SK-N-SH (cell line): ENCODE results near the gene TRPM2.

ENCODE experiments used
- EZH2phosphoT487 ChIP-seq: fragments of 200-600 bp; sonication (generic); IDR thresholded peaks from 2 replicates; pipeline ENCODE4 v1.6.1; 2017; ENCODE audit warnings: low read depth, mixed run types, mild to moderate bottlenecking, antibody characterized with exemption, moderate library complexity, borderline replicate concordance
- JUND ChIP-seq: IDR thresholded peaks from 2 replicates; pipeline ENCODE4 v1.4.0; 2012
- MEF2A ChIP-seq: IDR thresholded peaks from 2 replicates; pipeline ENCODE4 v1.4.0; 2012; ENCODE audit warnings: low read depth, borderline replicate concordance
- RCOR1 ChIP-seq: fragments of 150-350 bp; IDR thresholded peaks from 2 replicates; pipeline ENCODE4 v1.6.1; 2017; ENCODE audit warnings: antibody characterized with exemption, low read length
- RXRA ChIP-seq: IDR thresholded peaks from 2 replicates; pipeline ENCODE4 v1.4.0; 2012; ENCODE audit warnings: low read depth, mild to moderate bottlenecking, borderline replicate concordance
- TCF12 ChIP-seq: IDR thresholded peaks from 2 replicates; pipeline ENCODE4 v1.4.0; 2012
- TF ChIP-seq, protein P1 (sequence below): fragments of 150-350 bp; IDR thresholded peaks from 2 replicates; pipeline ENCODE4 v1.6.1; 2017; ENCODE audit warnings: antibody characterized with exemption, low read length, low read depth, borderline replicate concordance
- TF ChIP-seq, protein P2 (sequence below): fragments of 200-600 bp; sonication (generic); IDR thresholded peaks from 2 replicates; pipeline ENCODE4 v1.6.1; 2017; ENCODE audit warnings: antibody characterized with exemption, mild to moderate bottlenecking, moderate library complexity
- TF ChIP-seq, protein P3 (sequence below): IDR thresholded peaks from 2 replicates; pipeline ENCODE4 v1.4.0; 2012; ENCODE audit warnings: low read depth, borderline replicate concordance
- TF ChIP-seq, protein P4 (sequence below): IDR thresholded peaks from 2 replicates; pipeline ENCODE4 v1.4.0; 2012; ENCODE audit warnings: low read depth
- TF ChIP-seq, protein P5 (sequence below): IDR thresholded peaks from 2 replicates; pipeline ENCODE4 v1.4.0; 2012; ENCODE audit warnings: low read depth, borderline replicate concordance

DNA sequence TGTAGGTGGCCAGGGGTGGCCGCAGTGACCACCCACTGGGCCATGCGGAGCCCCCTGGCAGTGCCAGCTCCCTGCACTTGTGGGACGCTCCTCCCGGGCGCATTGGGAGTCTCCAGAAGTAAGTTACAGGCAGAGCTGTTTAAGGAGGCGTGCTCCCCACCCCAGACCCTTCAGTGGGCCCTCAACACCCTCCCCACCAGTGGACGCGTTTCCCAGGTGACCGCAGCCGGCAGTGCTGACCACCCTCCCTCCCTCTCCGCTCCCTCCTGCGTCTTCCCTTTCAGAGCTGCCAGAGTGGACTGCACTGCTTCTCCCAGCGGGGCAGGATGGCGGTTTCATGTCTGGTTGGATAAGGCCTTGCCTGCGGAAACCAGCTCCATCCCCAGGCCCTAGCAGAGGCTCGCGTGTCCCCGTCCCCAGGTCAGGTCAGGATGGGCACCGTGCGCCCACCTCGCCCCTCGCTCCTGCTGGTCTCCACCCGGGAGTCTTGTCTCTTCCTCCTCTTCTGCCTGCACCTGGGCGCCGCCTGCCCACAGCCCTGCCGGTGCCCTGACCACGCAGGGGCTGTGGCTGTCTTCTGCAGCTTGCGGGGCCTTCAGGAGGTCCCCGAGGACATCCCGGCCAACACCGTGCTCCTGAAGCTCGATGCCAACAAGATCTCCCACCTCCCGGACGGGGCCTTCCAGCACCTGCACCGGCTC lies 102.9 kb downstream of the TRPM2 start:
- TF ChIP-seq JUND (no peak), RCOR1 (no peak), TCF12 (no peak), EZH2phosphoT487 (no peak), RXRA (no peak), MEF2A (no peak)
- TF ChIP-seq, protein P1, sequence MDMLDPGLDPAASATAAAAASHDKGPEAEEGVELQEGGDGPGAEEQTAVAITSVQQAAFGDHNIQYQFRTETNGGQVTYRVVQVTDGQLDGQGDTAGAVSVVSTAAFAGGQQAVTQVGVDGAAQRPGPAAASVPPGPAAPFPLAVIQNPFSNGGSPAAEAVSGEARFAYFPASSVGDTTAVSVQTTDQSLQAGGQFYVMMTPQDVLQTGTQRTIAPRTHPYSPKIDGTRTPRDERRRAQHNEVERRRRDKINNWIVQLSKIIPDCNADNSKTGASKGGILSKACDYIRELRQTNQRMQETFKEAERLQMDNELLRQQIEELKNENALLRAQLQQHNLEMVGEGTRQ, result no peak
- TF ChIP-seq, protein P2, sequence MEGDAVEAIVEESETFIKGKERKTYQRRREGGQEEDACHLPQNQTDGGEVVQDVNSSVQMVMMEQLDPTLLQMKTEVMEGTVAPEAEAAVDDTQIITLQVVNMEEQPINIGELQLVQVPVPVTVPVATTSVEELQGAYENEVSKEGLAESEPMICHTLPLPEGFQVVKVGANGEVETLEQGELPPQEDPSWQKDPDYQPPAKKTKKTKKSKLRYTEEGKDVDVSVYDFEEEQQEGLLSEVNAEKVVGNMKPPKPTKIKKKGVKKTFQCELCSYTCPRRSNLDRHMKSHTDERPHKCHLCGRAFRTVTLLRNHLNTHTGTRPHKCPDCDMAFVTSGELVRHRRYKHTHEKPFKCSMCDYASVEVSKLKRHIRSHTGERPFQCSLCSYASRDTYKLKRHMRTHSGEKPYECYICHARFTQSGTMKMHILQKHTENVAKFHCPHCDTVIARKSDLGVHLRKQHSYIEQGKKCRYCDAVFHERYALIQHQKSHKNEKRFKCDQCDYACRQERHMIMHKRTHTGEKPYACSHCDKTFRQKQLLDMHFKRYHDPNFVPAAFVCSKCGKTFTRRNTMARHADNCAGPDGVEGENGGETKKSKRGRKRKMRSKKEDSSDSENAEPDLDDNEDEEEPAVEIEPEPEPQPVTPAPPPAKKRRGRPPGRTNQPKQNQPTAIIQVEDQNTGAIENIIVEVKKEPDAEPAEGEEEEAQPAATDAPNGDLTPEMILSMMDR, result no peak
- TF ChIP-seq, protein P3, sequence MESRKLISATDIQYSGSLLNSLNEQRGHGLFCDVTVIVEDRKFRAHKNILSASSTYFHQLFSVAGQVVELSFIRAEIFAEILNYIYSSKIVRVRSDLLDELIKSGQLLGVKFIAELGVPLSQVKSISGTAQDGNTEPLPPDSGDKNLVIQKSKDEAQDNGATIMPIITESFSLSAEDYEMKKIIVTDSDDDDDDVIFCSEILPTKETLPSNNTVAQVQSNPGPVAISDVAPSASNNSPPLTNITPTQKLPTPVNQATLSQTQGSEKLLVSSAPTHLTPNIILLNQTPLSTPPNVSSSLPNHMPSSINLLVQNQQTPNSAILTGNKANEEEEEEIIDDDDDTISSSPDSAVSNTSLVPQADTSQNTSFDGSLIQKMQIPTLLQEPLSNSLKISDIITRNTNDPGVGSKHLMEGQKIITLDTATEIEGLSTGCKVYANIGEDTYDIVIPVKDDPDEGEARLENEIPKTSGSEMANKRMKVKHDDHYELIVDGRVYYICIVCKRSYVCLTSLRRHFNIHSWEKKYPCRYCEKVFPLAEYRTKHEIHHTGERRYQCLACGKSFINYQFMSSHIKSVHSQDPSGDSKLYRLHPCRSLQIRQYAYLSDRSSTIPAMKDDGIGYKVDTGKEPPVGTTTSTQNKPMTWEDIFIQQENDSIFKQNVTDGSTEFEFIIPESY, result no peak
- TF ChIP-seq, protein P4, sequence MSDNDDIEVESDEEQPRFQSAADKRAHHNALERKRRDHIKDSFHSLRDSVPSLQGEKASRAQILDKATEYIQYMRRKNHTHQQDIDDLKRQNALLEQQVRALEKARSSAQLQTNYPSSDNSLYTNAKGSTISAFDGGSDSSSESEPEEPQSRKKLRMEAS, result no peak
- TF ChIP-seq, protein P5, sequence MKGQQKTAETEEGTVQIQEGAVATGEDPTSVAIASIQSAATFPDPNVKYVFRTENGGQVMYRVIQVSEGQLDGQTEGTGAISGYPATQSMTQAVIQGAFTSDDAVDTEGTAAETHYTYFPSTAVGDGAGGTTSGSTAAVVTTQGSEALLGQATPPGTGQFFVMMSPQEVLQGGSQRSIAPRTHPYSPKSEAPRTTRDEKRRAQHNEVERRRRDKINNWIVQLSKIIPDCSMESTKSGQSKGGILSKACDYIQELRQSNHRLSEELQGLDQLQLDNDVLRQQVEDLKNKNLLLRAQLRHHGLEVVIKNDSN, result no peak
